GM21717 (cell line): ENCODE measurements around the gene KLHL28.
A peak's percentile ranks its signal among the peaks of the same experiment; 100 is the strongest.
"Not testable (repeated sequence)": the region's sequence is repeated elsewhere in the genome, so short reads cannot be mapped to it uniquely, and the experiment has no call there.

Source experiments
- ATAC-seq: cut with Tn5 transposase; IDR thresholded peaks from one replicate; pipeline ENCODE4 v1.9.1; 2021; ENCODE audit warnings: mild to moderate bottlenecking, moderate library complexity; ENCODE audit not compliant: unreplicated experiment

KLHL28 gene

GRCh38 chr14:44897041-44897844 lies 64.5 kb downstream of the KLHL28 start:
- peak; percentile 94 for ATAC-seq

GRCh38 chr14:44896275-44897040 lies 65.3 kb downstream of the KLHL28 start:
- ATAC-seq = no peak

GRCh38 chr14:44895716-44896115 lies 66.0 kb downstream of the KLHL28 start:
- ATAC-seq = no peak

GRCh38 chr14:44893535-44893934 lies 68.2 kb downstream of the KLHL28 start:
- no peak for ATAC-seq

- ATAC-seq = not testable (repeated sequence)
These were observed 69.9 kb downstream of the KLHL28 start for GRCh38 chr14:44891726-44892372.

GRCh38 chr14:44889595-44890471 lies 71.9 kb downstream of the KLHL28 start:
- ATAC-seq = no peak

- ATAC-seq = no peak
These were observed 74.2 kb downstream of the KLHL28 start for GRCh38 chr14:44887596-44887955.

- ATAC-seq = no peak
These were observed 74.7 kb downstream of the KLHL28 start for GRCh38 chr14:44886860-44887595.

- no peak for ATAC-seq
These were observed 81.0 kb downstream of the KLHL28 start for GRCh38 chr14:44880791-44881190.
